Endometrial microvascular endothelial cells (primary cell): ENCODE data around the gene TNN. TPM values are rescaled to one million over a fixed set of nuclear protein-coding genes. Genes with fewer than 3 reads are reported as not detected.

Experiments
- in situ Hi-C: cut with HindIII; loops from 2 replicates; pipeline ENCODE4 v1.10.0; 2017; ENCODE audit warnings: low sequenced_read_pairs, low pct_unique_long_range_greater_than_20kb; ENCODE audit errors: inconsistent ontology term
- total RNA-seq: library from RNA; depleted of rRNA; stranded (reverse); fragments of >200 nt; gene quantifications from one replicate; pipeline ENCODE4 v1.2.3, GENCODE V29; 2015; ENCODE audit errors: inconsistent ontology term

The TNN gene
- total RNA-seq, 1 donor from 2014 or later, result not detected

GRCh38 chr1:175131095-175131494 is 63.5 kb downstream of the TNN start:
- in situ Hi-C loops, result no loop called here

- in situ Hi-C loops, result no loop called here
Observed at GRCh38 chr1:175132436-175132835, 64.8 kb downstream of the TNN start.

GRCh38 chr1:175133673-175134435 is 66.2 kb downstream of the TNN start:
- in situ Hi-C loops, result no loop called here

GRCh38 chr1:175134500-175134899 is 66.9 kb downstream of the TNN start:
- in situ Hi-C loops, result no loop called here

- in situ Hi-C loops, result no loop called here
Observed at GRCh38 chr1:175136246-175136645, 68.6 kb downstream of the TNN start.

GRCh38 chr1:175137369-175137768 is 69.7 kb downstream of the TNN start:
- in situ Hi-C loops, result no loop called here

- in situ Hi-C loops, result no loop called here
Observed at GRCh38 chr1:175138579-175138978, 70.9 kb downstream of the TNN start.

- in situ Hi-C loops, result no loop called here
Observed at GRCh38 chr1:175145899-175146528, 78.4 kb downstream of the TNN start.

GRCh38 chr1:175146529-175147213 is 79.0 kb downstream of the TNN start:
- in situ Hi-C loops, result no loop called here

- in situ Hi-C loops, result no loop called here
Observed at GRCh38 chr1:175147569-175147968, 79.9 kb downstream of the TNN start.

- in situ Hi-C loops, result no loop called here
Observed at GRCh38 chr1:175148068-175148467, 80.4 kb downstream of the TNN start.

- in situ Hi-C loops, result loop anchor here (25.0 kb wide), 1 partner anchor 162 kb away; no protein-coding TSS in a partner anchor
Observed at GRCh38 chr1:175150596-175151319, 83.1 kb downstream of the TNN start.

- in situ Hi-C loops, result loop anchor here (25.0 kb wide), 1 partner anchor 160 kb away; no protein-coding TSS in a partner anchor
Observed at GRCh38 chr1:175152006-175152652, 84.5 kb downstream of the TNN start.

GRCh38 chr1:175154629-175155472 is 87.2 kb downstream of the TNN start:
- in situ Hi-C loops, result loop anchor here (25.0 kb wide), 1 partner anchor 157 kb away; no protein-coding TSS in a partner anchor

- in situ Hi-C loops, result loop anchor here (25.0 kb wide), 1 partner anchor 157 kb away; no protein-coding TSS in a partner anchor
Observed at GRCh38 chr1:175155473-175155856, 87.8 kb downstream of the TNN start.

- in situ Hi-C loops, result loop anchor here (25.0 kb wide), 1 partner anchor 156 kb away; no protein-coding TSS in a partner anchor
Observed at GRCh38 chr1:175155936-175156335, 88.3 kb downstream of the TNN start.

- in situ Hi-C loops, result loop anchor here (25.0 kb wide), 1 partner anchor 155 kb away; no protein-coding TSS in a partner anchor
Observed at GRCh38 chr1:175157200-175157599, 89.6 kb downstream of the TNN start.
